Ishikawa (cell line): Measurements from ENCODE around the gene GNG2.

ENCODE experiments used
- CEBPB ChIP-seq: IDR thresholded peaks from 2 replicates; pipeline ENCODE4 v1.6.1; 2012
- CREB1 ChIP-seq: IDR thresholded peaks from 2 replicates; pipeline ENCODE4 v1.6.1; 2012; ENCODE audit warnings: low read depth
- EGR1 ChIP-seq: IDR thresholded peaks from 2 replicates; pipeline ENCODE4 v1.6.1; 2012
- FOXM1 ChIP-seq: IDR thresholded peaks from 2 replicates; pipeline ENCODE4 v1.6.1; 2012; ENCODE audit warnings: low read depth, borderline replicate concordance
- MAX ChIP-seq: IDR thresholded peaks from 2 replicates; pipeline ENCODE4 v1.6.1; 2012
- NFIC ChIP-seq: IDR thresholded peaks from 2 replicates; pipeline ENCODE4 v1.6.1; 2012
- RAD21 ChIP-seq: IDR thresholded peaks from 2 replicates; pipeline ENCODE4 v1.6.1; 2012; ENCODE audit warnings: low read depth
- REST ChIP-seq: IDR thresholded peaks from 2 replicates; pipeline ENCODE4 v1.6.1; 2012; ENCODE audit warnings: low read depth, mild to moderate bottlenecking
- TAF1 ChIP-seq: IDR thresholded peaks from 2 replicates; pipeline ENCODE4 v1.6.1; 2012; ENCODE audit warnings: low read depth, mild to moderate bottlenecking
- TCF12 ChIP-seq: IDR thresholded peaks from 2 replicates; pipeline ENCODE4 v1.6.1; 2012; ENCODE audit warnings: low read depth
- TEAD4 ChIP-seq: IDR thresholded peaks from 2 replicates; pipeline ENCODE4 v1.6.1; 2012
- YY1 ChIP-seq: IDR thresholded peaks from 2 replicates; pipeline ENCODE4 v1.6.1; 2012; ENCODE audit warnings: low read depth

- TF ChIP-seq CEBPB (no peak), REST (no peak), TAF1 (no peak), TCF12 (no peak), TEAD4 (no peak), CREB1 (no peak), FOXM1 (no peak), YY1 (no peak), RAD21 (no peak), MAX (no peak), NFIC (no peak), EGR1 (no peak)
These were observed 1.9 kb downstream of the GNG2 start for GRCh38 chr14:51862176-51862796.
